Calu3 (cell line): ENCODE measurements around the gene PLD1. TPM values are rescaled to one million over a fixed set of nuclear protein-coding genes. Genes with fewer than 3 reads are reported as not detected.

Experiments
- BruUV-seq: library from RNA; stranded (reverse); fragments of 400-500 nt; replicated peaks from 2 replicates; lab custom pipeline; 2021; lab: Mats Ljungman, UMichigan
- CTCF ChIA-PET: fragments of 300-600 bp; sonication (Branson Sonifier 250); formaldehyde crosslinking; loops from one replicate; lab custom pipeline; 2022; ENCODE audit warnings: antibody characterized with exemption; lab: Charles Lee
- DNase-seq: peaks from one replicate; pipeline ENCODE4 v3.0.0; 2022
- H3K27ac Mint-ChIP-seq: one replicate; pipeline ENCODE4 v1.8.0; 2022; ENCODE audit warnings: mixed read lengths; ENCODE audit not compliant: unreplicated experiment
- H3K27me3 Mint-ChIP-seq: one replicate; pipeline ENCODE4 v1.8.0; 2022; ENCODE audit warnings: mixed read lengths; ENCODE audit not compliant: unreplicated experiment
- H3K36me3 Mint-ChIP-seq: one replicate; pipeline ENCODE4 v1.8.0; 2022; ENCODE audit warnings: mild to moderate bottlenecking, moderate library complexity, mixed read lengths; ENCODE audit not compliant: insufficient read depth, unreplicated experiment
- H3K4me1 Mint-ChIP-seq: one replicate; pipeline ENCODE4 v1.8.0; 2022; ENCODE audit warnings: mild to moderate bottlenecking, low read depth, mixed read lengths; ENCODE audit not compliant: unreplicated experiment
- H3K4me3 Mint-ChIP-seq: one replicate; pipeline ENCODE4 v1.8.0; 2022; ENCODE audit warnings: mild to moderate bottlenecking, low read depth, moderate library complexity, mixed read lengths; ENCODE audit not compliant: unreplicated experiment
- H3K9me3 Mint-ChIP-seq: one replicate; pipeline ENCODE4 v1.8.0; 2022; ENCODE audit warnings: low read depth, mixed read lengths; ENCODE audit not compliant: unreplicated experiment
- intact Hi-C: fragments of 100-400 bp; cut with micrococcal nuclease; formaldehyde crosslinking; loops from one replicate; pipeline ENCODE4 v1.10.0; 2022; ENCODE audit not compliant: unreplicated experiment
- total RNA-seq: library from RNA; stranded (reverse); gene quantifications from 2 replicates; pipeline ENCODE4 v1.2.3, GENCODE V29; 2022
- TF ChIP-seq, protein P1 (sequence below): fragments of 200-600 bp; IDR thresholded peaks from one replicate; pipeline ENCODE4 v1.8.0; 2022; ENCODE audit warnings: antibody characterized with exemption; ENCODE audit not compliant: unreplicated experiment

PLD1 gene
- total RNA-seq, 1 experiment from 2014 or later, result 61.2 TPM

DNA sequence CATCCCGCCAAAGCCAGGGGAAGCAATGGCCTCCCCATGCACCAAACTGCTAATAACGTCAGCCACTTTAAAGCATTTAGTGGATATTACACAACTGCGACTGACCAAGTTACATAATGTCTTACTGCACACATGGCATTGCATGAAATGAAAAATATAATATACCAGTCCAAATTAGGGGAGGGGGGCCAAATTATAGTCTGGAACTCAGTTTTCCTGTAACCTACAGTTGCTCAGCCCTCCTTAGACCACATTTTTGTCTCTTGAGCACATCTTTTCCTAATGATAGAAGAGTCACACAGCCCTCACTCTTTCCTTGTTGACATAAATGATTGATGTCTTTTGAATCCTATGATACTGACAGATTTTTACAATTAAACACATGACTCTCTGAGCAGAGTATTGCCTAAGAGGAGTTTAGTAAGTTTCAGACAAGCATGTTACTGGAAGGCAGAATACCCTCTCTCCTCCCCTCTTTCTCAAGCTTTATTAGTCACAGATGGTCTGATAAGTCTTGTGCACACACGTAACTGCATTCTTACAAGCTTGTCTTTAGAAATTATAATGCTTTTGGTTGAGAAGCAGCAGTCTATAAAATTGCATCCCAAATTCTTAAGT lies 1.1 kb upstream of the PLD1 start:
- Mint-ChIP-seq H3K36me3 (peaks cover 38% of the 10 kb centered on the region), H3K27me3 (no peaks in the 10 kb centered on the region), H3K9me3 (no peaks in the 10 kb centered on the region), H3K4me1 (peaks cover 65% of the 10 kb centered on the region), H3K4me3 (peak overlapping the region; percentile 96), H3K27ac (peak overlapping the region; percentile 94)
- BruUV-seq, result no TSS peak
- DNase-seq, result no peak
- TF ChIP-seq, protein P1, sequence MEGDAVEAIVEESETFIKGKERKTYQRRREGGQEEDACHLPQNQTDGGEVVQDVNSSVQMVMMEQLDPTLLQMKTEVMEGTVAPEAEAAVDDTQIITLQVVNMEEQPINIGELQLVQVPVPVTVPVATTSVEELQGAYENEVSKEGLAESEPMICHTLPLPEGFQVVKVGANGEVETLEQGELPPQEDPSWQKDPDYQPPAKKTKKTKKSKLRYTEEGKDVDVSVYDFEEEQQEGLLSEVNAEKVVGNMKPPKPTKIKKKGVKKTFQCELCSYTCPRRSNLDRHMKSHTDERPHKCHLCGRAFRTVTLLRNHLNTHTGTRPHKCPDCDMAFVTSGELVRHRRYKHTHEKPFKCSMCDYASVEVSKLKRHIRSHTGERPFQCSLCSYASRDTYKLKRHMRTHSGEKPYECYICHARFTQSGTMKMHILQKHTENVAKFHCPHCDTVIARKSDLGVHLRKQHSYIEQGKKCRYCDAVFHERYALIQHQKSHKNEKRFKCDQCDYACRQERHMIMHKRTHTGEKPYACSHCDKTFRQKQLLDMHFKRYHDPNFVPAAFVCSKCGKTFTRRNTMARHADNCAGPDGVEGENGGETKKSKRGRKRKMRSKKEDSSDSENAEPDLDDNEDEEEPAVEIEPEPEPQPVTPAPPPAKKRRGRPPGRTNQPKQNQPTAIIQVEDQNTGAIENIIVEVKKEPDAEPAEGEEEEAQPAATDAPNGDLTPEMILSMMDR, result no peak
- CTCF ChIA-PET, result interaction anchor here (0.6 to 2.1 kb wide), 5 partner anchors 11 to 142 kb away, joined by 3 to 16 read pairs (median 6); no protein-coding TSS in a partner anchor
- intact Hi-C loops, result loop anchor here (2.0 kb wide), 2 partner anchors 63 to 225 kb away; no protein-coding TSS in a partner anchor

DNA sequence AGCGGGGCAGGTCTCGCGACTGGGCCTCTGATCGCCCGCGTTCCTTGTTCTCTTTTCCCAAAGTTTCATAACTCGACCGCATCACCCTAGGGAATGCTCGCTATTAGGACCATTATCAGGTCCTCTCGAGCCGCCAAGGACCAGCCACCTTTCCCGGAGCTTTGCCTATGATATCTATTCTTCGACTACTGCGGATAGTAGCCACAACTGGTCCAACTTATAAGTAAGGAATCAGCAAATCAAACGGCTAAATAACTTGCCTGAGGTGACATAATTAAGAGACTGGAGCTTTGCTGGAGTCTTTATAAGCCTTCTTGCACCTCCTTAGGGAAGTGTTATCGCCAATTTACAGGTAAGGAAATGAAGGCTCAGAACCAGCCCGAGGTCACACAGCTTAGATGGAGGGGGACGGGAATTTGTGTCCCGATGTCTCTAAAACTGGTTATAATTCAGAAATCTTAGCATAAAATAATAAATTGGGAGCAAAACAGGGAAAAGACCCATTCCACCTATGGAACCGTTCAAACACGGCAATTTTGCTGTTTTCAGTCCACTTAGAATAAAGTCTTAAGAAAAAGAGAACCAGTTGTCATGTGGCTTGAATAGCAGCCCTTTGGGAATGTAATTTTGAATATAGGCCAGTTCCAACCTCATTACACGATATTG lies 479 bp upstream of the PLD1 start:
- H3K9me3 Mint-ChIP-seq, result no peaks in the 10 kb centered on the region
- H3K27me3 Mint-ChIP-seq, result no peaks in the 10 kb centered on the region
- no peak for DNase-seq
- H3K4me3 Mint-ChIP-seq, result peak overlapping the region; percentile 96
- intact Hi-C loops, result loop anchor here (2.0 kb wide), 2 partner anchors 64 to 226 kb away; no protein-coding TSS in a partner anchor
- TF ChIP-seq, protein P1, result no peak
- H3K27ac Mint-ChIP-seq, result peak overlapping the region; percentile 94
- BruUV-seq, result TSS peak; percentile 96
- peaks cover 61% of the 10 kb centered on the region for H3K4me1 Mint-ChIP-seq
- CTCF ChIA-PET, result interaction anchor here (0.7 to 2.1 kb wide), 10 partner anchors 11 to 231 kb away, joined by 3 to 16 read pairs (median 3); no protein-coding TSS in a partner anchor
- H3K36me3 Mint-ChIP-seq, result peaks cover 38% of the 10 kb centered on the region

DNA sequence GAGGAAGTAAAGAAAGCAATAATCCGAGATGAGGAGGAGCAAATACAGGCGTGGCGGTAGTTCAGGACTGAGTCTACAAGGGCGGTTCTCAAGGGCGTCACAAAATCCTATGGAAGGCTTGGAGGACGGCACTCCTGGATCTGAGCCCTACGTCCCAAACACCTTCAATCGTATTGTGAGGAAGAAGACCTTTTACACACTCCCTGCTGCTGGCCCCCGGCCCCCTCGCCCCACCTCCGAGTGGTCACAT lies 747 bp downstream of the PLD1 start:
- CTCF ChIA-PET, result interaction anchor here (0.7 to 1.7 kb wide), 8 partner anchors 21 to 232 kb away, joined by 3 to 8 read pairs (median 4); no protein-coding TSS in a partner anchor
- Mint-ChIP-seq H3K27me3 (no peaks in the 10 kb centered on the region), H3K27ac (peak overlapping the region; percentile 94), H3K4me3 (peak overlapping the region; percentile 96), H3K9me3 (no peaks in the 10 kb centered on the region), H3K4me1 (peaks cover 66% of the 10 kb centered on the region), H3K36me3 (peaks cover 38% of the 10 kb centered on the region)
- BruUV-seq, result no TSS peak
- DNase-seq, result no peak
- TF ChIP-seq, protein P1, result no peak
- intact Hi-C loops, result loop anchor here (5.0 kb wide), 1 partner anchor 333 kb away; no protein-coding TSS in a partner anchor

DNA sequence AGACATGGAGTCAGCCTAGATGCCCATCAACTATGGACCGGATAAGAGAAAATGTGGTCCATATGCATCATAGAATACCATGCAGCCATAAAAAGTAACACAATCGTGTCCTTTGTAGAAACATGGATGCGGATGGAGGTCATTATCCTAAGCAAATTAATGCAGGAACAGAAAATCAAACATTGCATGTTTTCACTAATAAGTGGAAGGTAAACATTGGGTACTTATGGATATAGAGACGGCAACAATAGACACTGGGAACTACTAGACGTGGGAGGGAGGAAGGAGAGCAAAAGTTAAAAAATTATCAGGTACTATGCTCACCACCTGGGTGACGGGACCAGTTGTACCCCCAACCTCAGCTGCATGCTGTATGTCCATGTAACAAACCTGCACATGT lies 2.5 kb downstream of the PLD1 start:
- intact Hi-C loops, result loop anchor here (2.0 to 5.0 kb wide), 2 partner anchors 31 to 334 kb away; no protein-coding TSS in a partner anchor
- TF ChIP-seq, protein P1, result no peak
- H3K9me3 Mint-ChIP-seq, result no peaks in the 10 kb centered on the region
- H3K27me3 Mint-ChIP-seq, result no peaks in the 10 kb centered on the region
- BruUV-seq, result no TSS peak
- peaks cover 40% of the 10 kb centered on the region for H3K36me3 Mint-ChIP-seq
- CTCF ChIA-PET, result interaction anchor here (0.7 kb wide), 1 partner anchor 26 kb away, joined by 3 read pairs; no protein-coding TSS in a partner anchor
- peaks cover 59% of the 10 kb centered on the region for H3K4me1 Mint-ChIP-seq
- DNase-seq, result no peak
- H3K4me3 Mint-ChIP-seq, result peak overlapping the region; percentile 20
- H3K27ac Mint-ChIP-seq, result peak overlapping the region; percentile 81
